Uterus (tissue), 2 donors: ENCODE data around the gene LGALS3.

Experiments
- CTCF ChIP-seq, 4 experiments: fragments of 200-600 bp in 2 of 4; fragments of 450-650 bp in 2 of 4; sonication (generic) in 2 of 4; IDR thresholded peaks; one replicate each; pipeline ENCODE4 v1.5.1; 2016 to 2019; ENCODE audit warnings: antibody characterized with exemption in 4 of 4, mild to moderate bottlenecking in 2 of 4, moderate library complexity in 1 of 4
- POLR2A ChIP-seq, 2 donors: fragments of 450-650 bp; IDR thresholded peaks; one replicate each; pipeline ENCODE4 v1.6.1; 2016; ENCODE audit warnings: antibody characterized with exemption in 2 of 2, mild to moderate bottlenecking in 1 of 2, moderate library complexity in 1 of 2

GRCh38 chr14:55188686-55189295 lies 59.7 kb downstream of the LGALS3 start:
- TF ChIP-seq CTCF (IDR thresholded peaks at IDR 0.05) = no peak
- no peak for TF ChIP-seq POLR2A (IDR thresholded peaks at IDR 0.05)
